CD4-positive, alpha-beta T cell treated with Interleukin-2 at 100 ng/mL for 4 hours (primary cell): ENCODE measurements around the gene ADGRL1.
A peak's percentile ranks its signal among the peaks of the same experiment; 100 is the strongest.
"Not testable (repeated sequence)": the region's sequence is repeated elsewhere in the genome, so short reads cannot be mapped to it uniquely, and the experiment has no call there.

ENCODE experiments used
- DNase-seq: peaks from one replicate; pipeline ENCODE4 v3.0.0-alpha.2; 2020; ENCODE audit warnings: low spot score

ADGRL1 gene

GRCh38 chr19:14188086-14188485, 17.9 kb downstream of the ADGRL1 start:
- not testable (repeated sequence) for DNase-seq

GRCh38 chr19:14187561-14187960, 18.4 kb downstream of the ADGRL1 start:
- DNase-seq: no peak

GRCh38 chr19:14186684-14187083, 19.3 kb downstream of the ADGRL1 start:
- DNase-seq: not testable (repeated sequence)

- not testable (repeated sequence) for DNase-seq
These were observed 20.3 kb downstream of the ADGRL1 start for GRCh38 chr19:14185691-14186090.

- no peak for DNase-seq
These were observed 20.8 kb downstream of the ADGRL1 start for GRCh38 chr19:14185158-14185557.

- no peak for DNase-seq
These were observed 22.1 kb downstream of the ADGRL1 start for GRCh38 chr19:14183741-14184350.

GRCh38 chr19:14182476-14182875, 23.5 kb downstream of the ADGRL1 start:
- no peak for DNase-seq

GRCh38 chr19:14181906-14182305, 24.1 kb downstream of the ADGRL1 start:
- no peak for DNase-seq

GRCh38 chr19:14181199-14181598, 24.8 kb downstream of the ADGRL1 start:
- DNase-seq: not testable (repeated sequence)

GRCh38 chr19:14177496-14178074, 28.4 kb downstream of the ADGRL1 start:
- no peak for DNase-seq

- DNase-seq: no peak
These were observed 30.6 kb downstream of the ADGRL1 start for GRCh38 chr19:14175351-14175792.

GRCh38 chr19:14174883-14175282, 31.1 kb downstream of the ADGRL1 start:
- DNase-seq: no peak

GRCh38 chr19:14168993-14169392, 37.0 kb downstream of the ADGRL1 start:
- DNase-seq: no peak

- no peak for DNase-seq
These were observed 37.6 kb downstream of the ADGRL1 start for GRCh38 chr19:14168259-14168972.

GRCh38 chr19:14167576-14168138, 38.3 kb downstream of the ADGRL1 start:
- peak; percentile 24 for DNase-seq

- no peak for DNase-seq
These were observed 38.9 kb downstream of the ADGRL1 start for GRCh38 chr19:14166999-14167575.

GRCh38 chr19:14165990-14166830, 39.8 kb downstream of the ADGRL1 start:
- DNase-seq: no peak

GRCh38 chr19:14164724-14165493, 41.1 kb downstream of the ADGRL1 start:
- no peak for DNase-seq

GRCh38 chr19:14164082-14164481, 41.9 kb downstream of the ADGRL1 start:
- DNase-seq: no peak

GRCh38 chr19:14162871-14163297, 43.1 kb downstream of the ADGRL1 start:
- no peak for DNase-seq

GRCh38 chr19:14161305-14161704, 44.7 kb downstream of the ADGRL1 start:
- no peak for DNase-seq
